ENCODE data around the gene RO60. TPM values are rescaled to one million over a fixed set of nuclear protein-coding genes. Genes with fewer than 3 reads are reported as not detected.

Gene RO60
- total and polyA plus RNA-seq, 11 donors: 5.9 to 67.7 (median 54.8) TPM

DNA sequence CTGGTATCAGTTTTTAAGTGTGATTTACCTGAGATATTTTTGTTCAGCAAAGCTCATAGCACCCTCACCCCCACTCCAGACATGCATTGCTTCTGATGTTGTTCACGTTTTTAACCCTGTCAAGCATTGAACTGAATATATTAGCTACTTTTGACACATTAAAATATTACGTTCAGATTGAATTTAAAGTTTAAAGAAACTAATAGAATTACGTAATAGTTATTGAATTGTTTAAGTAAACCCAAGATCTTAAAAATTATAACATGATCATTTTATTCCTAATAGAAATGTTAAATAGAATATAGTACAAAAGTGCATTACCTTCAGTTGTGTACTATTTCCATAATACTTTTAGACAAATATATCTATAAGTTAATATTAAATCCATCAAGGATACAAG is 26.9 kb downstream of the RO60 start:
- H3K36me3 ChIP-seq: peaks cover 0 to 96% (median 61%) of the 10 kb centered on the region in 9 donors

DNA sequence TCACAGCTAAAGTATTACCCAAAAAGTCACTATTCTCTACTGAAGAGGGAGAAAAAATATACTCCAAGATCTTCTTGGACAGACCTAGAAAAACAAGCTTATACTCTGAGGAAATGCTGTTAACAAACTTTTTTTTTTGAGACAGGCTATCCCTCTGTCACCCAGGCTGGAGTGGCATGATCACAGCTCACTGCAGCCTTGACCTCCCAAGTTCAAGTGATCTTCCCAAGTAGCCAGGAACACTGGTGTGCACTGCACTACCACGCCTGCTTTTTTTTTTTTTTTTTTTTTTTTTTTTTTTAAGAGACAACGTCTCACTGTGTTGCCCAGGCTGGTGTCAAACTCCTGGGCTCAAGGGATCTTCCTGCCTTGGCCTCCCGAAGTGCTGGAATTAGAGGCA is 28.5 kb downstream of the RO60 start:
- peak in 2 of 4 donors; percentile 26 to 36 for ATAC-seq
- peaks cover 0 to 96% (median 45%) of the 10 kb centered on the region in 9 donors for H3K36me3 ChIP-seq

More for the DNA sequence above, 26.9 kb downstream of the RO60 start:
- TF ChIP-seq POLR2A (IDR thresholded peaks at IDR 0.05): no peak
- TF ChIP-seq, protein P1, sequence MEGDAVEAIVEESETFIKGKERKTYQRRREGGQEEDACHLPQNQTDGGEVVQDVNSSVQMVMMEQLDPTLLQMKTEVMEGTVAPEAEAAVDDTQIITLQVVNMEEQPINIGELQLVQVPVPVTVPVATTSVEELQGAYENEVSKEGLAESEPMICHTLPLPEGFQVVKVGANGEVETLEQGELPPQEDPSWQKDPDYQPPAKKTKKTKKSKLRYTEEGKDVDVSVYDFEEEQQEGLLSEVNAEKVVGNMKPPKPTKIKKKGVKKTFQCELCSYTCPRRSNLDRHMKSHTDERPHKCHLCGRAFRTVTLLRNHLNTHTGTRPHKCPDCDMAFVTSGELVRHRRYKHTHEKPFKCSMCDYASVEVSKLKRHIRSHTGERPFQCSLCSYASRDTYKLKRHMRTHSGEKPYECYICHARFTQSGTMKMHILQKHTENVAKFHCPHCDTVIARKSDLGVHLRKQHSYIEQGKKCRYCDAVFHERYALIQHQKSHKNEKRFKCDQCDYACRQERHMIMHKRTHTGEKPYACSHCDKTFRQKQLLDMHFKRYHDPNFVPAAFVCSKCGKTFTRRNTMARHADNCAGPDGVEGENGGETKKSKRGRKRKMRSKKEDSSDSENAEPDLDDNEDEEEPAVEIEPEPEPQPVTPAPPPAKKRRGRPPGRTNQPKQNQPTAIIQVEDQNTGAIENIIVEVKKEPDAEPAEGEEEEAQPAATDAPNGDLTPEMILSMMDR (IDR thresholded peaks at IDR 0.05): no peak
- Histone ChIP-seq H3K4me3 (no peak overlapping the region), H3K4me1 (peaks cover 0 to 16% (median 0%) of the 10 kb centered on the region in 12 donors), H3K27ac (no peak overlapping the region), H3K9me3 (no peaks in the 10 kb centered on the region), H3K27me3 (no peaks in the 10 kb centered on the region)
- WGBS, 4 donors: 93 to 94% (median 93%) methylated on average over 3 of the region's 3 CpGs
- intact Hi-C loops (cut with DNase I): no loop called here
- DNase-seq (no peak), ATAC-seq (no peak)

DNA sequence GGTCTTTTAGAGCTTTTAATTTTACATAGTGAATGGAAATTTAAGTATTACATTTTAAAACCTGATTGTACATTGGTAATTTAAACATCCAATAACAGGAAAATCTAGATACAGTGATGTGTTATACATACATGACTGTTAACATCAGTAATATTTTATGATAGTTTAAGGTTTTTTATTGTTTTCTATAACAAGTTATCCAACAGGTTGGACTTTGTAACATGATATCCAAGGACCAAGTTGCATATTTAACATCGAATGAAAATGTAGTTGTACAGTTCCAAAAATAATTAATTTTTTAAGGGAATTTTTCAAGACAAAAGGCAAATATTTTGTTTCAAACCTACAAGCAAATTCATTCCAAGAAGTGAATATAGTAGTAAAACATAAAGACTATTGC is 31.5 kb downstream of the RO60 start:
- 82 to 91% (median 87%) methylated on average over 1 of the region's 1 CpG for WGBS, 4 donors
- no peak for DNase-seq
- intact Hi-C loops (cut with DNase I): no loop called here
- ATAC-seq: no peak
- H3K27me3 ChIP-seq: no peaks in the 10 kb centered on the region
- H3K36me3 ChIP-seq: peaks cover 0 to 96% (median 41%) of the 10 kb centered on the region in 9 donors
- H3K27ac ChIP-seq: no peak overlapping the region
- TF ChIP-seq, protein P1 (IDR thresholded peaks at IDR 0.05): no peak
- TF ChIP-seq POLR2A (IDR thresholded peaks at IDR 0.05): no peak
- H3K4me3 ChIP-seq: no peak overlapping the region
- H3K4me1 ChIP-seq: peaks cover 0 to 11% (median 0%) of the 10 kb centered on the region in 12 donors
- H3K9me3 ChIP-seq: no peaks in the 10 kb centered on the region

More for the DNA sequence above, 28.5 kb downstream of the RO60 start:
- H3K9me3 ChIP-seq: no peaks in the 10 kb centered on the region
- no peak for DNase-seq
- H3K27me3 ChIP-seq: no peaks in the 10 kb centered on the region
- WGBS, 4 donors: 20 to 47% (median 34%) methylated on average over 3 of the region's 3 CpGs
- TF ChIP-seq, protein P1 (IDR thresholded peaks at IDR 0.05): no peak
- TF ChIP-seq POLR2A (IDR thresholded peaks at IDR 0.05): no peak
- peaks cover 0 to 16% (median 0%) of the 10 kb centered on the region in 12 donors for H3K4me1 ChIP-seq
- intact Hi-C loops (cut with DNase I): no loop called here
- H3K27ac ChIP-seq: no peak overlapping the region
- H3K4me3 ChIP-seq: no peak overlapping the region

DNA sequence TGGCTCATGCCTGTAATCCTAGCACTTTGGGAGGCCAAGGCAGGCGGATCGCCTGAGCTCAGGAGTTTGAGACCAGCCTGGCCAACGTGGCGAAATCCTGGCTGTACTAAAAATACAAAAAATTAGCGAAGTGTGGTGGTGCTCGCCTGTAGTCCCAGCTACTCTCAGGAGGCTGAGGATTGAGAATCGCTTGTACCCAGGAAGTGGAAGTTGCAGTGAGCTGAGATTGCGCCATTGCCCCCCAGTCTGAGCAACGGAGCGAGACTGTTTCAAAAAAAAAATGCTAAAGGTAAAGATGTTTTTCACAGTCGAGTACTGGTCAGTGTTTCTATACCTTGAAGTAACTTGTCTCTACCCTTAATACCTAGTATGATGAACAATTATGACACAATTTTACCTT is 34.7 kb downstream of the RO60 start:
- Histone ChIP-seq H3K27ac (no peak overlapping the region), H3K4me1 (no peaks in the 10 kb centered on the region), H3K4me3 (no peak overlapping the region), H3K9me3 (no peaks in the 10 kb centered on the region), H3K36me3 (peaks cover 0 to 100% (median 70%) of the 10 kb centered on the region in 9 donors), H3K27me3 (no peaks in the 10 kb centered on the region)
- 92 to 96% (median 95%) methylated on average over 11 of the region's 11 CpGs for WGBS, 4 donors
- intact Hi-C loops (cut with DNase I): no loop called here
- TF ChIP-seq POLR2A (IDR thresholded peaks at IDR 0.05): no peak
- TF ChIP-seq, protein P1 (IDR thresholded peaks at IDR 0.05): no peak
- no peak for DNase-seq
- ATAC-seq: no peak
